Measurements from ENCODE around the gene TRIP13. TPM values are rescaled to one million over a fixed set of nuclear protein-coding genes. Genes with fewer than 3 reads are reported as not detected.
"Not testable (repeated sequence)": the region's sequence is repeated elsewhere in the genome, so short reads cannot be mapped to it uniquely, and the experiment has no call there.

TRIP13 gene
- total and polyA plus RNA-seq, 2 of the 4 experiments (the other 2 are of a cell fraction), result 17.1 to 35.5 TPM

DNA sequence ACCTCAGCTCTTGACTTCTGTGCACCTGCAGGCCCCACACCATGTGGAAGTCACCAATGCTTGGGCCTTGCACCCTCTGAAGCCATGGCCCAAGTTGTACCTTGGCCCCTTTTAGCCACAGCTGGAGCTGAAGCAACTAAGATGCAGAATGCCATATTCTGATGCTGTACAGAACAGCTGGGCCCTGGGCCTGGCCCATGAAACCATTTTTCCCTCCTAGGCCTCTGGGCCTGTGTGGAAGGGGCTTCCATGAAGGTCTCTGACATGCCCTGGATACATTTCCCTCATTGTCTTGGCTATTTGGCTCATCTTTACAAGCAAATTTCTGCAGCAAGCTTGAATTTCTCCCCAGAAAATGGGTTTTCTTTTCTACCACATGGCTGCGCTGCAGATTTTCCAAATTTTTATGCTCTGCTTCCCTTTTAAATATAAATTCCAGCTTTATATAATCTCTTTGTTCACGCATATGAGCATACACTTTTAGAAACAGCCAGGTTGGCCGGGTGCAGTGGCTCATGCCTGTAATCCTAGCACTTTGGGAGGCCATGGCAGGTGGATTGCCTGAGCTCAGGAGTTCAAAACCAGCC, 41.8 kb downstream of the TRIP13 start:
- H3K14ac ChIP-seq (replicated peaks; ENCODE audit: low read depth, low read length); H3K23ac ChIP-seq (ENCODE audit: low read depth, low read length); H3K4me3 ChIP-seq (ENCODE audit: insufficient read depth, low read depth, low read length); H3K56ac ChIP-seq (ENCODE audit: extremely low read depth, insufficient read depth, low read length); H3K18ac ChIP-seq (ENCODE audit: low read depth, low read length); BruUV-seq (replicated peaks); H4K5ac ChIP-seq (ENCODE audit: low read depth, low read length); H3K9me1 ChIP-seq (ENCODE audit: insufficient read depth, low read length); H2BK20ac ChIP-seq (ENCODE audit: low read depth, low read length); H3K36me3 ChIP-seq (ENCODE audit: control insufficient read depth, insufficient read depth, low read length); H2AK5ac ChIP-seq (ENCODE audit: low read depth, low read length); H3K4me1 ChIP-seq (ENCODE audit: control insufficient read depth, insufficient read depth, low read length); H2BK15ac ChIP-seq (ENCODE audit: low read depth, low read length); H2BK120ac ChIP-seq (ENCODE audit: low read depth, low read length); H3K9me3 ChIP-seq (ENCODE audit: control insufficient read depth, insufficient read depth, low read length); dilution Hi-C loops (cut with HindIII; ENCODE audit: low sequenced_read_pairs, unreplicated experiment); H4K91ac ChIP-seq (ENCODE audit: insufficient read depth, low read depth, low read length); H3K27ac ChIP-seq (ENCODE audit: insufficient read depth, low read length); H3K79me1 ChIP-seq (ENCODE audit: low read depth in 1 of 2, low read length in 2 of 2); H2BK5ac ChIP-seq (ENCODE audit: low read depth, low read length, poor library complexity, severe bottlenecking); POLR2A ChIA-PET (ENCODE audit: unreplicated experiment); H2AK9ac ChIP-seq (replicated peaks; ENCODE audit: low read depth, low read length, poor library complexity); H4K8ac ChIP-seq (ENCODE audit: low read depth in 2 of 2, low read length in 2 of 2); H2AFZ ChIP-seq (replicated peaks; ENCODE audit: low read length, poor library complexity); H3K9ac ChIP-seq (ENCODE audit: low read depth, low read length); H3K4me2 ChIP-seq (ENCODE audit: low read depth, low read length); H3K4ac ChIP-seq (ENCODE audit: low read depth, low read length); H4K20me1 ChIP-seq (ENCODE audit: insufficient read depth, low read length): not testable (repeated sequence)
- ATAC-seq (ENCODE audit: low read depth), result 0 out of 2 replicates have a peak, but pooled peaks have one; percentile 25
- peak; percentile 10 for DNase-seq
- TF ChIP-seq, protein P1, sequence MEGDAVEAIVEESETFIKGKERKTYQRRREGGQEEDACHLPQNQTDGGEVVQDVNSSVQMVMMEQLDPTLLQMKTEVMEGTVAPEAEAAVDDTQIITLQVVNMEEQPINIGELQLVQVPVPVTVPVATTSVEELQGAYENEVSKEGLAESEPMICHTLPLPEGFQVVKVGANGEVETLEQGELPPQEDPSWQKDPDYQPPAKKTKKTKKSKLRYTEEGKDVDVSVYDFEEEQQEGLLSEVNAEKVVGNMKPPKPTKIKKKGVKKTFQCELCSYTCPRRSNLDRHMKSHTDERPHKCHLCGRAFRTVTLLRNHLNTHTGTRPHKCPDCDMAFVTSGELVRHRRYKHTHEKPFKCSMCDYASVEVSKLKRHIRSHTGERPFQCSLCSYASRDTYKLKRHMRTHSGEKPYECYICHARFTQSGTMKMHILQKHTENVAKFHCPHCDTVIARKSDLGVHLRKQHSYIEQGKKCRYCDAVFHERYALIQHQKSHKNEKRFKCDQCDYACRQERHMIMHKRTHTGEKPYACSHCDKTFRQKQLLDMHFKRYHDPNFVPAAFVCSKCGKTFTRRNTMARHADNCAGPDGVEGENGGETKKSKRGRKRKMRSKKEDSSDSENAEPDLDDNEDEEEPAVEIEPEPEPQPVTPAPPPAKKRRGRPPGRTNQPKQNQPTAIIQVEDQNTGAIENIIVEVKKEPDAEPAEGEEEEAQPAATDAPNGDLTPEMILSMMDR (conservative IDR thresholded peaks at IDR 0.05; ENCODE audit: low read depth, low read length), result peak; percentile 47
- peak; percentile 40 for TF ChIP-seq RAD21 (IDR thresholded peaks at IDR 0.05; ENCODE audit: low read length)
- WGBS, 2 experiments (ENCODE audit: extremely low coverage in 2 of 2, insufficient read length in 1 of 2), result 100% methylated on average over 1 of the region's 3 CpGs; no CpG with 5 or more reads in 1 of the 2 experiments
- peaks cover 51% of the 10 kb centered on the region for H3K27me3 ChIP-seq (ENCODE audit: control insufficient read depth, insufficient read depth, low read length)
- intact Hi-C loops (cut with micrococcal nuclease) (loop anchor here (1.0 kb wide), 1 partner anchor 206 kb away; no protein-coding TSS in a partner anchor), in situ Hi-C loops (cut with MboI; ENCODE audit: low sequenced_read_pairs) (loop anchor here (10.0 kb wide), 3 partner anchors 200 to 710 kb away; no protein-coding TSS in a partner anchor)
- CTCF ChIA-PET, result interaction anchor here (0.6 to 3.3 kb wide), 8 partner anchors 11 to 710 kb away, joined by 3 to 11 read pairs (median 6); no protein-coding TSS in a partner anchor

Measured in IMR-90 (cell line).